SK-N-SH (cell line): ENCODE results near the gene NKD1.

Experiments
- CTCF ChIP-seq: fragments of 200-600 bp; sonication (generic); IDR thresholded peaks from 2 replicates; pipeline ENCODE4 v1.6.1; 2017; ENCODE audit warnings: antibody characterized with exemption, mild to moderate bottlenecking, moderate library complexity
- EP300 ChIP-seq, 2 experiments: IDR thresholded peaks; 2 replicates each; pipeline versions ENCODE4 v1.4.0 to v1.6.1; 2012; ENCODE audit warnings: borderline replicate concordance in 1 of 2, low read depth in 1 of 2, low read length in 1 of 2
- FOSL2 ChIP-seq: IDR thresholded peaks from 2 replicates; pipeline ENCODE4 v1.4.0; 2012; ENCODE audit warnings: low read depth, mild to moderate bottlenecking, moderate library complexity, borderline replicate concordance
- GABPA ChIP-seq: IDR thresholded peaks from 2 replicates; pipeline ENCODE4 v1.4.0; 2012; ENCODE audit warnings: low read depth, mild to moderate bottlenecking
- GATA2 ChIP-seq: sonication (generic); formaldehyde crosslinking; IDR thresholded peaks from 2 replicates; pipeline ENCODE4 v1.5.0; 2020; ENCODE audit warnings: mild to moderate bottlenecking, missing genetic modification reagents
- JUND ChIP-seq: IDR thresholded peaks from 2 replicates; pipeline ENCODE4 v1.4.0; 2012
- MAX ChIP-seq: IDR thresholded peaks from 2 replicates; pipeline ENCODE4 v1.4.0; 2012; ENCODE audit warnings: low read depth
- NRF1 ChIP-seq: IDR thresholded peaks from 2 replicates; pipeline ENCODE4 v1.6.1; 2012; ENCODE audit warnings: low read depth, mild to moderate bottlenecking, low read length
- POLR2AphosphoS5 ChIP-seq: IDR thresholded peaks from 2 replicates; pipeline ENCODE4 v1.6.1; 2012; ENCODE audit warnings: low read depth, low read length
- RAD21 ChIP-seq: IDR thresholded peaks from 2 replicates; pipeline ENCODE4 v1.6.1; 2012; ENCODE audit warnings: mild to moderate bottlenecking, low read length
- RFX5 ChIP-seq: IDR thresholded peaks from 2 replicates; pipeline ENCODE4 v1.6.1; 2012; ENCODE audit warnings: mild to moderate bottlenecking, improper control_type of control experiment, low read length
- YY1 ChIP-seq: IDR thresholded peaks from 2 replicates; pipeline ENCODE4 v1.4.0; 2012; ENCODE audit warnings: low read depth, mild to moderate bottlenecking
- ZBTB33 ChIP-seq: IDR thresholded peaks from 2 replicates; pipeline ENCODE4 v1.4.0; 2012; ENCODE audit warnings: low read depth, borderline replicate concordance

- TF ChIP-seq EP300 (IDR thresholded peaks at IDR 0.05; ENCODE audit: borderline replicate concordance in 1 of 2, low read depth in 1 of 2, low read length in 1 of 2) (no peak), CTCF (no peak), GATA2 (no peak), GABPA (no peak), ZBTB33 (no peak), YY1 (no peak), JUND (no peak), RAD21 (no peak), POLR2AphosphoS5 (no peak), NRF1 (no peak), RFX5 (no peak), FOSL2 (no peak), MAX (no peak)
These were observed 85.9 kb downstream of the NKD1 start for GRCh38 chr16:50634090-50634489.
